PC-9 (cell line): ENCODE data around the gene DNAJC18. TPM values are rescaled to one million over a fixed set of nuclear protein-coding genes. Genes with fewer than 3 reads are reported as not detected.

Source experiments
- BruUV-seq: library from RNA; stranded (reverse); fragments of 400-500 nt; replicated peaks from 2 replicates; lab custom pipeline; 2021; lab: Mats Ljungman, UMichigan
- CTCF ChIA-PET: fragments of 300-600 bp; sonication (Branson Sonifier 250); formaldehyde crosslinking; loops from one replicate; lab custom pipeline; 2022; ENCODE audit warnings: antibody characterized with exemption; lab: Charles Lee
- POLR2A ChIA-PET: fragments of 300-600 bp; sonication (Branson Sonifier 250); formaldehyde crosslinking; loops from one replicate; lab custom pipeline; 2022; ENCODE audit warnings: antibody characterized with exemption; ENCODE audit not compliant: unreplicated experiment; lab: Charles Lee
- DNase-seq, 2 experiments: peaks; one replicate each; pipeline versions ENCODE4 v3.0.0 to v3.0.0-alpha.2; 2015 to 2022; ENCODE audit warnings: mixed read lengths in 1 of 2
- H2AFZ ChIP-seq: fragments of 200-600 bp; sonication (generic); 2 replicates; pipeline ENCODE4 v1.8.1; 2017; ENCODE audit warnings: antibody characterized with exemption
- H3F3A ChIP-seq: fragments of 200-600 bp; sonication (generic); 2 replicates; pipeline ENCODE4 v1.8.1; 2017; ENCODE audit warnings: antibody characterized with exemption, mild to moderate bottlenecking, low read depth; ENCODE audit not compliant: insufficient read depth
- H3K27ac ChIP-seq: fragments of 200-600 bp; sonication (generic); 2 replicates; pipeline ENCODE4 v1.6.1; 2016; ENCODE audit warnings: mixed run types
- H3K27me3 ChIP-seq: fragments of 200-600 bp; sonication (generic); 2 replicates; pipeline ENCODE4 v1.6.1; 2016; ENCODE audit warnings: low read depth, mixed run types; ENCODE audit not compliant: insufficient read depth
- H3K36me3 ChIP-seq: fragments of 200-600 bp; sonication (generic); 2 replicates; pipeline ENCODE4 v1.6.1; 2016; ENCODE audit warnings: low read depth, mixed run types
- H3K4me1 ChIP-seq: fragments of 200-600 bp; sonication (generic); replicated peaks from 2 replicates; pipeline ENCODE4 v1.6.1; 2016; ENCODE audit warnings: mixed run types; ENCODE audit not compliant: insufficient read depth
- H3K4me2 ChIP-seq: fragments of 200-600 bp; sonication (generic); 2 replicates; pipeline ENCODE4 v1.6.1; 2017; ENCODE audit warnings: mixed run types
- H3K4me3 ChIP-seq: fragments of 200-600 bp; sonication (generic); 2 replicates; pipeline ENCODE4 v1.6.1; 2016; ENCODE audit warnings: mixed run types
- H3K79me2 ChIP-seq: fragments of 200-600 bp; sonication (generic); 2 replicates; pipeline ENCODE4 v1.6.1; 2017; ENCODE audit warnings: low read depth, mixed run types
- H3K9me2 ChIP-seq: fragments of 200-600 bp; sonication (generic); 2 replicates; pipeline ENCODE4 v1.8.1; 2017; ENCODE audit warnings: mild to moderate bottlenecking; ENCODE audit not compliant: insufficient read depth
- H3K9me3 ChIP-seq: fragments of 200-600 bp; sonication (generic); 2 replicates; pipeline ENCODE4 v1.8.1; 2016; ENCODE audit warnings: low read depth; ENCODE audit not compliant: insufficient read depth
- H4K20me1 ChIP-seq: fragments of 200-600 bp; sonication (generic); 2 replicates; pipeline ENCODE4 v1.8.1; 2017; ENCODE audit not compliant: insufficient read depth
- CTCF ChIP-seq: fragments of 200-600 bp; sonication (generic); conservative IDR thresholded peaks from 2 replicates; pipeline ENCODE4 v1.6.1; 2017; ENCODE audit warnings: mixed run types, antibody characterized with exemption, mild to moderate bottlenecking, moderate library complexity
- EZH2 ChIP-seq: fragments of 200-600 bp; sonication (generic); IDR thresholded peaks from 2 replicates; pipeline ENCODE4 v1.8.0; 2017; ENCODE audit warnings: antibody characterized with exemption, low read depth
- intact Hi-C: fragments of 100-400 bp; cut with micrococcal nuclease; formaldehyde crosslinking; loops from one replicate; pipeline ENCODE4 v1.10.0; 2022; ENCODE audit not compliant: unreplicated experiment
- total RNA-seq: library from RNA; stranded (reverse); gene quantifications from 2 replicates; pipeline ENCODE4 v1.2.3, GENCODE V29; 2021

The DNAJC18 gene
- total RNA-seq, 1 experiment from 2014 or later, result 8.9 TPM

- Histone ChIP-seq H2AFZ (no peak overlapping the region), H3K4me3 (no peak overlapping the region), H3F3A (peaks cover 21% of the 10 kb centered on the region), H3K27me3 (no peaks in the 10 kb centered on the region), H3K4me2 (no peak overlapping the region), H3K4me1 (peaks cover 32% of the 10 kb centered on the region), H3K79me2 (no peaks in the 10 kb centered on the region), H3K9me2 (no peaks in the 10 kb centered on the region), H3K36me3 (no peaks in the 10 kb centered on the region), H3K27ac (no peak overlapping the region), H4K20me1 (no peaks in the 10 kb centered on the region), H3K9me3 (no peaks in the 10 kb centered on the region)
- no peak for TF ChIP-seq EZH2
- no peak for TF ChIP-seq CTCF
- BruUV-seq, result no TSS peak
- ChIA-PET CTCF (interaction anchor here (0.7 kb wide), 1 partner anchor 491 kb away, joined by 4 read pairs; no protein-coding TSS in a partner anchor), POLR2A (no interaction called here)
- DNase-seq, result no peak
- intact Hi-C loops, result no loop called here
Observed at GRCh38 chr5:139378101-139378825, 61.1 kb downstream of the DNAJC18 start.

- H3K79me2 ChIP-seq, result no peaks in the 10 kb centered on the region
- H3K9me2 ChIP-seq, result no peaks in the 10 kb centered on the region
- H3K4me2 ChIP-seq, result no peak overlapping the region
- peaks cover 23% of the 10 kb centered on the region for H3F3A ChIP-seq
- intact Hi-C loops, result no loop called here
- H3K27ac ChIP-seq, result no peak overlapping the region
- POLR2A ChIA-PET, result no interaction called here
- CTCF ChIA-PET, result interaction anchor here (0.7 kb wide), 1 partner anchor 490 kb away, joined by 4 read pairs; no protein-coding TSS in a partner anchor
- BruUV-seq, result no TSS peak
- H3K36me3 ChIP-seq, result no peaks in the 10 kb centered on the region
- no peak for DNase-seq
- no peaks in the 10 kb centered on the region for H3K27me3 ChIP-seq
- H3K4me1 ChIP-seq, result peaks cover 32% of the 10 kb centered on the region
- no peak overlapping the region for H3K4me3 ChIP-seq
- TF ChIP-seq CTCF (no peak), EZH2 (no peak)
- H4K20me1 ChIP-seq, result no peaks in the 10 kb centered on the region
- no peaks in the 10 kb centered on the region for H3K9me3 ChIP-seq
- no peak overlapping the region for H2AFZ ChIP-seq
Observed at GRCh38 chr5:139377226-139377625, 62.1 kb downstream of the DNAJC18 start.

GRCh38 chr5:139376364-139376763 is 63.0 kb downstream of the DNAJC18 start:
- no TSS peak for BruUV-seq
- Histone ChIP-seq H3K9me2 (no peaks in the 10 kb centered on the region), H3K27me3 (no peaks in the 10 kb centered on the region), H3K4me3 (no peak overlapping the region), H3K27ac (no peak overlapping the region), H4K20me1 (no peaks in the 10 kb centered on the region), H3K4me2 (no peak overlapping the region), H3K9me3 (no peaks in the 10 kb centered on the region), H3K36me3 (peaks cover 8% of the 10 kb centered on the region; the same call in 1 of the 2 replicates), H3K4me1 (peaks cover 33% of the 10 kb centered on the region), H3F3A (peaks cover 32% of the 10 kb centered on the region), H3K79me2 (no peaks in the 10 kb centered on the region), H2AFZ (no peak overlapping the region)
- TF ChIP-seq EZH2 (no peak), CTCF (no peak)
- ChIA-PET CTCF (no interaction called here), POLR2A (no interaction called here)
- intact Hi-C loops, result no loop called here
- no peak for DNase-seq
